HepG2 (cell line): ENCODE results near the gene SND1. TPM values are rescaled to one million over a fixed set of nuclear protein-coding genes. Genes with fewer than 3 reads are reported as not detected.

Source experiments
- ATAC-seq: fragments of 200-7000 bp; cut with Tn5 transposase; 3 replicates; pipeline ENCODE4 v1.9.1; 2020; ENCODE audit warnings: mild to moderate bottlenecking, moderate library complexity
- BruUV-seq: library from RNA; stranded (reverse); fragments of 400-500 nt; replicated peaks from 2 replicates; lab custom pipeline; 2021; lab: Mats Ljungman, UMichigan
- CTCF ChIA-PET: fragments of 300-600 bp; formaldehyde crosslinking; extraction: SDS; loops from one replicate; lab custom pipeline; 2021; ENCODE audit warnings: low total read pairs, inconsistent platforms, low intra/inter-chr PET ratio; lab: Yijun Ruan, JAX
- POLR2A ChIA-PET: fragments of 350-600 bp; sonication (Branson Sonifier 250); formaldehyde crosslinking; loops from one replicate; lab custom pipeline; 2020; ENCODE audit warnings: antibody characterized with exemption, inconsistent platforms; lab: Yijun Ruan, JAX
- DNase-seq: peaks from one replicate; pipeline ENCODE4 v3.0.0-alpha.2; 2015; ENCODE audit warnings: low spot score
- FAIRE-seq: peaks from 3 replicates; lab custom pipeline; 2011; peaks lifted over from hg19 to GRCh38; lab: Jason Lieb, UNC
- H2AFZ ChIP-seq: one replicate; pipeline ENCODE4 v1.6.1; 2011; ENCODE audit warnings: low read length, inconsistent platforms
- H3K27ac ChIP-seq: fragments of 300-600 bp; 3 replicates; pipeline ENCODE4 v1.8.0; 2011; ENCODE audit warnings: mixed run types, mild to moderate bottlenecking, mixed read lengths, low read length, inconsistent platforms; ENCODE audit not compliant: insufficient read depth; ENCODE audit errors: extremely low read length
- H3K27me3 ChIP-seq, 2 experiments: fragments of 200-600 bp in 1 of 2; 2 replicates in 1 of 2; 3 replicates in 1 of 2; pipeline versions ENCODE4 v1.6.0 to v1.8.0; 2011; ENCODE audit warnings: low read length in 2 of 2, mild to moderate bottlenecking in 2 of 2, moderate library complexity in 2 of 2, inconsistent platforms in 1 of 2; ENCODE audit not compliant: insufficient read depth in 2 of 2, control insufficient read depth in 1 of 2
- H3K36me3 ChIP-seq, 2 experiments: fragments of 200-600 bp in 1 of 2; replicated peaks in 1 of 2; 2 replicates in 1 of 2; 3 replicates in 1 of 2; pipeline versions ENCODE4 v1.5.1 to v1.8.0; 2011; ENCODE audit warnings: low read length in 2 of 2, inconsistent platforms in 1 of 2; ENCODE audit not compliant: insufficient read depth in 2 of 2, control insufficient read depth in 1 of 2
- H3K4me1 ChIP-seq: 2 replicates; pipeline ENCODE4 v1.5.1; 2012; ENCODE audit warnings: low read length, inconsistent platforms; ENCODE audit not compliant: insufficient read depth
- H3K4me2 ChIP-seq: 2 replicates; pipeline ENCODE4 v1.6.0; 2011; ENCODE audit warnings: low read depth, low read length, inconsistent platforms
- H3K4me3 ChIP-seq, 3 experiments: fragments of 200-600 bp in 1 of 3; sonication (generic), shearing (Covaris generic) in 1 of 3; replicated peaks in 1 of 3; 2 replicates each; pipeline ENCODE4 v1.5.1; 2011 to 2016; ENCODE audit warnings: low read length in 3 of 3, inconsistent platforms in 2 of 3, low read depth in 2 of 3, mild to moderate bottlenecking in 2 of 3, control low read depth in 1 of 3, mixed read lengths in 1 of 3; ENCODE audit not compliant: insufficient read depth in 1 of 3
- H3K79me2 ChIP-seq: one replicate; pipeline ENCODE4 v1.6.1; 2011; ENCODE audit warnings: low read length, inconsistent platforms; ENCODE audit not compliant: insufficient read depth
- H3K9ac ChIP-seq: 2 replicates; pipeline ENCODE4 v1.6.0; 2011; ENCODE audit warnings: mild to moderate bottlenecking, low read depth, low read length, inconsistent platforms; ENCODE audit not compliant: insufficient read depth
- H3K9me3 ChIP-seq: 2 replicates; pipeline ENCODE4 v1.5.1; 2012; ENCODE audit warnings: mild to moderate bottlenecking, low read length
- H4K20me1 ChIP-seq: 2 replicates; pipeline ENCODE4 v1.6.0; 2011; ENCODE audit warnings: inconsistent platforms, mild to moderate bottlenecking, low read length, moderate library complexity; ENCODE audit not compliant: insufficient read depth
- ATF7 ChIP-seq, 2 experiments: fragments of 450-650 bp in 1 of 2; sonication (generic) in 1 of 2; formaldehyde crosslinking in 1 of 2; IDR thresholded peaks; 2 replicates each; pipeline versions ENCODE4 v1.4.0 to v1.6.1; 2016 to 2020; ENCODE audit warnings: antibody characterized with exemption in 1 of 2, mild to moderate bottlenecking in 1 of 2, missing genetic modification reagents in 1 of 2
- MLXIP ChIP-seq: sonication (generic); formaldehyde crosslinking; IDR thresholded peaks from 2 replicates; pipeline ENCODE4 v1.9.0; 2021; ENCODE audit warnings: missing genetic modification reagents, borderline replicate concordance
- RNF2 ChIP-seq: fragments of 450-650 bp; conservative IDR thresholded peaks from 2 replicates; pipeline ENCODE4 v1.6.1; 2016; ENCODE audit warnings: low read depth
- ZNF547 ChIP-seq: sonication (generic); formaldehyde crosslinking; IDR thresholded peaks from 2 replicates; pipeline ENCODE4 v1.5.1; 2020; ENCODE audit warnings: mild to moderate bottlenecking, missing genetic modification reagents
- ZNF740 ChIP-seq: sonication (generic); formaldehyde crosslinking; IDR thresholded peaks from 2 replicates; pipeline ENCODE4 v1.4.0; 2020; ENCODE audit warnings: missing genetic modification reagents
- ZNF768 ChIP-seq: sonication (generic); formaldehyde crosslinking; IDR thresholded peaks from 2 replicates; pipeline ENCODE4 v1.4.0; 2020; ENCODE audit warnings: missing genetic modification reagents
- WGBS: methylation state at CpG from one replicate; pipeline ENCODE4 v1.1.6; 2017; ENCODE audit warnings: low lambda C conversion rate; 5-methylcytosine and 5-hydroxymethylcytosine counted together
- in situ Hi-C: cut with HindIII; loops from 2 replicates; pipeline ENCODE4 v1.10.0; 2017; ENCODE audit warnings: low pct_unique_long_range_greater_than_20kb; ENCODE audit not compliant: extremely low pct_ligation_motif_present
- intact Hi-C: fragments of 100-400 bp; cut with micrococcal nuclease; formaldehyde crosslinking; loops from one replicate; pipeline ENCODE4 v1.10.0; 2022; ENCODE audit not compliant: unreplicated experiment
- polyA plus RNA-seq, 8 experiments: library from polyadenylated mRNA; depleted of rRNA in 3 of 8; stranded (reverse) in 7 of 8; unstranded in 1 of 8; fragments of >200 nt; fragmentation: Illumina TruSeq in 4 of 8; extraction: Trizol in 4 of 8; gene quantifications; 2 replicates each; pipeline versions ENCODE4 v1.2.1 to v1.2.3, GENCODE V29; 2011 to 2016; ENCODE audit warnings: low read depth in 4 of 8, missing spikeins in 1 of 8, mixed read lengths in 1 of 8; ENCODE audit not compliant: insufficient read depth in 1 of 8
- total RNA-seq, 5 experiments: library from RNA; depleted of rRNA; stranded (reverse); fragments of >200 nt; fragmentation: Illumina TruSeq; extraction: Trizol; gene quantifications; 2 replicates each; pipeline ENCODE4 v1.2.3, GENCODE V29; 2016; ENCODE audit warnings: low read depth in 1 of 5

Gene SND1
- total and polyA plus RNA-seq, 2 of the 13 experiments (the other 11 are each of a cell fraction or from before 2014, with no cell fraction given): 110 to 182 TPM

- TF ChIP-seq RNF2 (no peak), ZNF768 (CRISPR knock-in tag) (no peak)
These were observed 78.8 kb downstream of the SND1 start (continued) for GRCh38 chr7:127730658-127731276.

- Histone ChIP-seq H3K9ac (no peak overlapping the region), H3K27ac (no peak overlapping the region), H2AFZ (no peak overlapping the region), H3K4me2 (no peak overlapping the region), H3K9me3 (no peaks in the 10 kb centered on the region), H3K27me3 (no peaks in the 10 kb centered on the region; a peak in 1 of 5 replicates), H3K4me1 (no peaks in the 10 kb centered on the region), H3K4me3 (no peak overlapping the region), H3K36me3 (peaks cover 27 to 80% of the 10 kb centered on the region in 2 experiments), H3K79me2 (peaks cover 9% of the 10 kb centered on the region), H4K20me1 (peaks cover 9% of the 10 kb centered on the region; the same call in 1 of the 2 replicates)
- intact Hi-C loops: no loop called here
- FAIRE-seq (no peak), DNase-seq (no peak), ATAC-seq (no peak)
- ChIA-PET POLR2A (no interaction called here), CTCF (no interaction called here)
- in situ Hi-C loops: no loop called here
- TF ChIP-seq ZNF547 (CRISPR knock-in tag) (no peak), ZNF740 (CRISPR knock-in tag) (no peak)
- no TSS peak for BruUV-seq
- 98% methylated on average over 10 of the region's 10 CpGs for WGBS
These were observed 79.6 kb downstream of the SND1 start for GRCh38 chr7:127731431-127732080.

- ChIA-PET CTCF (no interaction called here), POLR2A (no interaction called here)
- no peaks in the 10 kb centered on the region; a peak in 1 of 5 replicates for H3K27me3 ChIP-seq
- peaks cover 12% of the 10 kb centered on the region for H3K79me2 ChIP-seq
- in situ Hi-C loops: no loop called here
- 100% methylated on average over 2 of the region's 2 CpGs for WGBS
- peaks cover 5% of the 10 kb centered on the region; the same call in 1 of the 2 replicates for H4K20me1 ChIP-seq
- ATAC-seq: no peak
- no peak overlapping the region for H3K4me3 ChIP-seq
- no peaks in the 10 kb centered on the region for H3K9me3 ChIP-seq
- no peaks in the 10 kb centered on the region for H3K4me1 ChIP-seq
- no TSS peak for BruUV-seq
- H3K27ac ChIP-seq: no peak overlapping the region
- peaks cover 30 to 80% of the 10 kb centered on the region in 2 experiments for H3K36me3 ChIP-seq
- H2AFZ ChIP-seq: no peak overlapping the region
- intact Hi-C loops: no loop called here
- H3K4me2 ChIP-seq: no peak overlapping the region
- no peak for TF ChIP-seq MLXIP (CRISPR knock-in tag)
- 0 out of 2 replicates have a peak, but pooled peaks have one; percentile 10 for TF ChIP-seq ATF7 (IDR thresholded peaks at IDR 0.05)
- no peak for TF ChIP-seq ATF7 (CRISPR knock-in tag; IDR thresholded peaks at IDR 0.05)
- no peak overlapping the region for H3K9ac ChIP-seq
- DNase-seq: no peak
- no peak for FAIRE-seq
These were observed 80.3 kb downstream of the SND1 start for GRCh38 chr7:127732306-127732705.
